OCI-LY1 (cell line): ENCODE results near the gene POLR2E.

Experiments used
- H2AFZ ChIP-seq: fragments of 200-600 bp; sonication (generic), shearing (Covaris generic); 2 replicates; pipeline ENCODE4 v1.6.0; 2014; ENCODE audit warnings: antibody characterized with exemption, mild to moderate bottlenecking, low read length
- H3F3A ChIP-seq: fragments of 200-600 bp; sonication (generic), shearing (Covaris generic); 2 replicates; pipeline ENCODE4 v1.6.0; 2014; ENCODE audit warnings: mild to moderate bottlenecking, antibody characterized with exemption, low read length, moderate library complexity; ENCODE audit not compliant: insufficient read depth
- H3K27ac ChIP-seq: fragments of 200-600 bp; sonication (generic); 2 replicates; pipeline ENCODE4 v1.5.1; 2014; ENCODE audit warnings: low read length, mixed run types, mild to moderate bottlenecking, low read depth; ENCODE audit not compliant: poor library complexity, severe bottlenecking
- H3K27me3 ChIP-seq: fragments of 200-600 bp; sonication (generic); 2 replicates; pipeline ENCODE4 v1.6.0; 2014; ENCODE audit warnings: antibody characterized with exemption, mild to moderate bottlenecking, low read length, moderate library complexity; ENCODE audit not compliant: insufficient read depth
- H3K36me3 ChIP-seq: fragments of 200-600 bp; sonication (generic); 2 replicates; pipeline ENCODE4 v1.6.1; 2014; ENCODE audit warnings: mild to moderate bottlenecking, antibody characterized with exemption, low read length, moderate library complexity, mixed read lengths; ENCODE audit not compliant: insufficient read depth
- H3K4me1 ChIP-seq: fragments of 200-600 bp; sonication (generic); 2 replicates; pipeline ENCODE4 v1.5.1; 2014; ENCODE audit warnings: mild to moderate bottlenecking, low read length, moderate library complexity; ENCODE audit not compliant: insufficient read depth, severe bottlenecking
- H3K4me2 ChIP-seq: fragments of 200-600 bp; sonication (generic), shearing (Covaris generic); 2 replicates; pipeline ENCODE4 v1.6.1; 2014; ENCODE audit warnings: low read length
- H3K4me3 ChIP-seq: fragments of 200-600 bp; sonication (generic); 2 replicates; pipeline ENCODE4 v1.5.1; 2014; ENCODE audit warnings: low read length, low read depth, mild to moderate bottlenecking, mixed read lengths; ENCODE audit not compliant: poor library complexity, severe bottlenecking
- H3K79me2 ChIP-seq: fragments of 200-600 bp; shearing (Covaris generic); 2 replicates; pipeline ENCODE4 v1.6.1; 2016; ENCODE audit warnings: mixed run types, low read length, mixed read lengths; ENCODE audit not compliant: insufficient read depth
- H3K9ac ChIP-seq: fragments of 200-600 bp; sonication (generic), shearing (Covaris generic); 2 replicates; pipeline ENCODE4 v1.6.1; 2014; ENCODE audit warnings: mild to moderate bottlenecking, low read length, mixed read lengths
- H3K9me2 ChIP-seq: fragments of 200-600 bp; sonication (generic), shearing (Covaris generic); 2 replicates; pipeline ENCODE4 v1.6.1; 2014; ENCODE audit warnings: low read depth, mild to moderate bottlenecking, low read length, mixed read lengths
- H3K9me3 ChIP-seq: fragments of 200-600 bp; shearing (Covaris generic); 2 replicates; pipeline ENCODE4 v1.6.1; 2014; ENCODE audit warnings: low read length, mixed read lengths
- H4K20me1 ChIP-seq: fragments of 200-600 bp; sonication (generic), shearing (Covaris generic); 2 replicates; pipeline ENCODE4 v1.6.0; 2016; ENCODE audit warnings: mild to moderate bottlenecking, low read length; ENCODE audit not compliant: insufficient read depth
- CTCF ChIP-seq: fragments of 200-600 bp; sonication (generic), shearing (Covaris generic); IDR thresholded peaks from 2 replicates; pipeline ENCODE4 v1.5.1; 2017; ENCODE audit warnings: mild to moderate bottlenecking, antibody characterized with exemption, low read length, moderate library complexity, mixed read lengths
- EZH2 ChIP-seq: fragments of 200-600 bp; sonication (generic), shearing (Covaris generic); IDR thresholded peaks from 2 replicates; pipeline ENCODE4 v1.8.0; 2017; ENCODE audit warnings: borderline replicate concordance, mixed run types, mild to moderate bottlenecking, antibody characterized with exemption, low read length, moderate library complexity, mixed read lengths

Gene POLR2E

GRCh38 chr19:1066251-1066747 is 28.9 kb downstream of the POLR2E start:
- Histone ChIP-seq H3K9me3 (no peaks in the 10 kb centered on the region), H3K9me2 (no peaks in the 10 kb centered on the region), H2AFZ (no peak overlapping the region), H4K20me1 (no peaks in the 10 kb centered on the region), H3K27ac (peak overlapping the region; percentile 46), H3K36me3 (peaks cover 15% of the 10 kb centered on the region), H3K27me3 (no peaks in the 10 kb centered on the region), H3K4me1 (peaks cover 46% of the 10 kb centered on the region), H3K4me3 (peak overlapping the region; percentile 86), H3K79me2 (no peaks in the 10 kb centered on the region), H3K9ac (peak overlapping the region; percentile 87), H3F3A (no peaks in the 10 kb centered on the region), H3K4me2 (peak overlapping the region; percentile 72)
- TF ChIP-seq CTCF (no peak), EZH2 (no peak)

- H3K27me3 ChIP-seq, result no peaks in the 10 kb centered on the region
- H3K4me3 ChIP-seq, result peak overlapping the region; percentile 43
- H3F3A ChIP-seq, result no peaks in the 10 kb centered on the region
- peaks cover 11% of the 10 kb centered on the region for H3K36me3 ChIP-seq
- no peaks in the 10 kb centered on the region for H3K79me2 ChIP-seq
- peaks cover 46% of the 10 kb centered on the region for H3K4me1 ChIP-seq
- H3K9ac ChIP-seq, result no peak overlapping the region
- H2AFZ ChIP-seq, result no peak overlapping the region
- no peaks in the 10 kb centered on the region for H4K20me1 ChIP-seq
- no peak overlapping the region for H3K27ac ChIP-seq
- no peak for TF ChIP-seq CTCF
- TF ChIP-seq EZH2, result no peak
- H3K9me2 ChIP-seq, result no peaks in the 10 kb centered on the region
- no peaks in the 10 kb centered on the region for H3K9me3 ChIP-seq
- peak overlapping the region; percentile 69; the same call in 1 of the 2 replicates for H3K4me2 ChIP-seq
Observed at GRCh38 chr19:1065606-1066109, 29.5 kb downstream of the POLR2E start.

- H4K20me1 ChIP-seq, result no peaks in the 10 kb centered on the region
- no peak for TF ChIP-seq EZH2
- TF ChIP-seq CTCF, result peak; percentile 67
- H3F3A ChIP-seq, result no peaks in the 10 kb centered on the region
- H3K27me3 ChIP-seq, result no peaks in the 10 kb centered on the region
- H3K4me3 ChIP-seq, result peak overlapping the region; percentile 43
- peak overlapping the region; percentile 69 for H3K4me2 ChIP-seq
- no peaks in the 10 kb centered on the region for H3K9me3 ChIP-seq
- peak overlapping the region; percentile 24; the same call in 1 of the 2 replicates for H3K9ac ChIP-seq
- H3K9me2 ChIP-seq, result no peaks in the 10 kb centered on the region
- peaks cover 9% of the 10 kb centered on the region; the same call in 1 of the 2 replicates for H3K36me3 ChIP-seq
- H2AFZ ChIP-seq, result no peak overlapping the region
- no peak overlapping the region for H3K27ac ChIP-seq
- peaks cover 46% of the 10 kb centered on the region for H3K4me1 ChIP-seq
- H3K79me2 ChIP-seq, result no peaks in the 10 kb centered on the region
Observed at GRCh38 chr19:1064661-1065605, 30.2 kb downstream of the POLR2E start.
